Astrocyte of the spinal cord (primary cell): ENCODE results near the gene CXCL8.

Experiments used
- DNase-seq: peaks from one replicate; pipeline ENCODE4 v3.0.0; 2011; ENCODE audit warnings: low read depth, low spot score
- H3K4me3 ChIP-seq: 2 replicates; pipeline ENCODE4 v1.5.1; 2011; ENCODE audit warnings: low read depth, mild to moderate bottlenecking, low read length, moderate library complexity
- CTCF ChIP-seq: IDR thresholded peaks from 2 replicates; pipeline ENCODE4 v1.5.1; 2012; ENCODE audit warnings: low read depth, mild to moderate bottlenecking, low read length, inconsistent platforms
- in situ Hi-C: cut with HindIII; loops from 2 replicates; pipeline ENCODE4 v1.10.0; 2017; ENCODE audit warnings: low sequenced_read_pairs

Gene CXCL8

GRCh38 chr4:73788411-73788810, 48.0 kb downstream of the CXCL8 start:
- no peak for TF ChIP-seq CTCF
- in situ Hi-C loops, result no loop called here
- DNase-seq, result no peak
- H3K4me3 ChIP-seq, result no peak overlapping the region
